ENCODE data around the gene DNASE2.

DNASE2 gene

DNA sequence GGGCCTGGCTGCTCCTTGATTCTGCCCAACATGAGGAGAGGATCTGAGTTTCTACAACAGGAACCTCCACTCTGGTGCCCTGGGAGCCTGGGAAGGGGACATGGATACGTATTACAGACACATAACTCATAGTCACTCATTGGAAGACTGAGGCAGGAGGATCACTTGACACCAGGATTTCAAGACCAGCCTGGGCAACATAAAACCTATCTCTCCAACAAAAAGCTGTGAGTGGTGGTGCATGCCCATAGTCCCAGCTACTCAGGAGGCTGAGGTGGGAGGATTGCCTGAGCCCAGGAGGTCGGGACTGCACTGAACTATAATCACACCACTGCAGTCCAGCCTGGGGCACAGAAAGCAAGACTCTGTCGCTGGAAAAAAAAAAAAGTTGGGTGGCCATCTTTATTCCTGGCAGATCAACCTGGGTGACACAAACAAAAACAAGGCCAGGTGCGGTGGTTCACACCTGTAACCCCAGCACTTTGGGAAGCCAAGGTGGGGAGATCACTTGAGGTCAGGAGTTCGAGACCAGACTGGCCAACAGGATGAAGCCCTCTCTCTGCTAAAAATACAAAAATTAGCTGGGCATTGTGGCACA lies 6.9 kb upstream of the DNASE2 start:
- POLR2A ChIA-PET: no interaction called here
- DNase-seq (ENCODE audit: low read depth, low spot score): no peak
- CTCF ChIA-PET: interaction anchor here (0.6 kb wide), 1 partner anchor 75 kb away, joined by 3 read pairs; no protein-coding TSS in a partner anchor
- TF ChIP-seq, protein P1, sequence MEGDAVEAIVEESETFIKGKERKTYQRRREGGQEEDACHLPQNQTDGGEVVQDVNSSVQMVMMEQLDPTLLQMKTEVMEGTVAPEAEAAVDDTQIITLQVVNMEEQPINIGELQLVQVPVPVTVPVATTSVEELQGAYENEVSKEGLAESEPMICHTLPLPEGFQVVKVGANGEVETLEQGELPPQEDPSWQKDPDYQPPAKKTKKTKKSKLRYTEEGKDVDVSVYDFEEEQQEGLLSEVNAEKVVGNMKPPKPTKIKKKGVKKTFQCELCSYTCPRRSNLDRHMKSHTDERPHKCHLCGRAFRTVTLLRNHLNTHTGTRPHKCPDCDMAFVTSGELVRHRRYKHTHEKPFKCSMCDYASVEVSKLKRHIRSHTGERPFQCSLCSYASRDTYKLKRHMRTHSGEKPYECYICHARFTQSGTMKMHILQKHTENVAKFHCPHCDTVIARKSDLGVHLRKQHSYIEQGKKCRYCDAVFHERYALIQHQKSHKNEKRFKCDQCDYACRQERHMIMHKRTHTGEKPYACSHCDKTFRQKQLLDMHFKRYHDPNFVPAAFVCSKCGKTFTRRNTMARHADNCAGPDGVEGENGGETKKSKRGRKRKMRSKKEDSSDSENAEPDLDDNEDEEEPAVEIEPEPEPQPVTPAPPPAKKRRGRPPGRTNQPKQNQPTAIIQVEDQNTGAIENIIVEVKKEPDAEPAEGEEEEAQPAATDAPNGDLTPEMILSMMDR (IDR thresholded peaks at IDR 0.05; ENCODE audit: insufficient read depth, low read length, missing control alignments): no peak
- no peak overlapping the region for H3K4me3 ChIP-seq (ENCODE audit: low read depth, low read length)

DNA sequence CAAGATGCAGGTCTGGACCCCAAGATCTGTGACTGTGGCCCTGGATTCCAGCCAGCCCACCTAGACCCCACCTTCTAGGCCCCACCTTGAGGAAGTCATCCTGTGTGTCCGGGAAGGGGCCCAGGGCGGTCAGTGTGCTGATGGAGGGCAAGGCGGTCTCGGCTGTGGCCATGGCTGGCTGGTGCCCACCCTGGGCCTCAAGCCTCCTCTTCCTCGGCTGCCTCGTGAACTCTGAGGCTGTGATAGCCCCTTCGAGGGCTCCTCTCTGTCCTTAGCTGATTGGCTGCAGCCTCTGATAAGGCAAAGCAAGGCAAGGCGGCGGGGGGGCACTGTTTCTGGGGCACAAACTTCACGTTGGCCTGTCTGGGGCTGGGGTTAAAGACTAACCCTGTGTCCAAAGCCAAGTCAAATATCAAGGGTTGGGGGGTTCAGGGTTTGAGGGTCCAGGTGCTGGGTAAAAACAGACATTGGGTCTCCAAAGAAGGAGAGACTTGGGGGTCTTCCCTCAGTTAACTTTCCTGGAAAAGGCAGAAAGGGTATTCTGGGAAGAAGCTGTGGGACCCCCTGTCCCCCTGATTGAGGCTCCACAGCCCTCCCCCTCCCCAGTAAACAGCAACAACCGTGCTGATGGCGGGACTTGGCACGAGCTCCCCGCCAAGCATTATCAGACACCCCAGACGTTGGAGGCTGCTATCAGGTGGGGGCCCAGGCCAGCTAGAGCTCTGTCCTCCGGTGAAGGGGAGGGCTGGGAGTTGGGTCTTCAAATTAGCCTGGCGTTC lies 5.9 kb upstream of the DNASE2 start, which contains the start of gene KLF1:
TSS of gene KLF1 (minus strand) at position 233 of the 779 bp plus-strand sequence. CDS start at position 172, 61 bp downstream.
- TF ChIP-seq, protein P1 (IDR thresholded peaks at IDR 0.05; ENCODE audit: insufficient read depth, low read length, missing control alignments): no peak
- no peak for DNase-seq (ENCODE audit: low read depth, low spot score)
- ChIA-PET CTCF (interaction anchor here (0.9 to 3.6 kb wide), 3 partner anchors 12 to 121 kb away, joined by 3 to 21 read pairs (median 3); no protein-coding TSS in a partner anchor), POLR2A (no interaction called here)
- H3K4me3 ChIP-seq (ENCODE audit: low read depth, low read length): no peak within 1 kb of the TSS

DNA sequence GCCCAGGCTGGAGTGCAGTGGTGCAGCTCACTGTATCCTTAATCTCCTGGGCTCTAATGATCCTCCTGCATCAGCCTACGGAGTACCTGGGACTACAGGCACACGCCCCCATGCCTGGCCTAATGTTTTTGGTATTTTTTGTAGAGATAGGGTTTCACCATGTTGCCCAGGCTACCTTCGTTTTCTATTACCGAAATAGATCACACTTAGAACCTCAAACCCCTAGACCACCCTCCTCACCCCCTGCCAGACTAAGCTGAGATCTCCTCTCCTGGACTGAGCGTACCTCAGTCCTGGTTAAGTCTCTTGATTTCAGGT lies 5.4 kb upstream of the DNASE2 start:
- no peak for DNase-seq (ENCODE audit: low read depth, low spot score)
- CTCF ChIA-PET: interaction anchor here (0.6 to 3.6 kb wide), 4 partner anchors 12 to 158 kb away, joined by 3 to 21 read pairs (median 3); no protein-coding TSS in a partner anchor
- POLR2A ChIA-PET: no interaction called here
- no peak overlapping the region for H3K4me3 ChIP-seq (ENCODE audit: low read depth, low read length)
- TF ChIP-seq, protein P1 (IDR thresholded peaks at IDR 0.05; ENCODE audit: insufficient read depth, low read length, missing control alignments): no peak

DNA sequence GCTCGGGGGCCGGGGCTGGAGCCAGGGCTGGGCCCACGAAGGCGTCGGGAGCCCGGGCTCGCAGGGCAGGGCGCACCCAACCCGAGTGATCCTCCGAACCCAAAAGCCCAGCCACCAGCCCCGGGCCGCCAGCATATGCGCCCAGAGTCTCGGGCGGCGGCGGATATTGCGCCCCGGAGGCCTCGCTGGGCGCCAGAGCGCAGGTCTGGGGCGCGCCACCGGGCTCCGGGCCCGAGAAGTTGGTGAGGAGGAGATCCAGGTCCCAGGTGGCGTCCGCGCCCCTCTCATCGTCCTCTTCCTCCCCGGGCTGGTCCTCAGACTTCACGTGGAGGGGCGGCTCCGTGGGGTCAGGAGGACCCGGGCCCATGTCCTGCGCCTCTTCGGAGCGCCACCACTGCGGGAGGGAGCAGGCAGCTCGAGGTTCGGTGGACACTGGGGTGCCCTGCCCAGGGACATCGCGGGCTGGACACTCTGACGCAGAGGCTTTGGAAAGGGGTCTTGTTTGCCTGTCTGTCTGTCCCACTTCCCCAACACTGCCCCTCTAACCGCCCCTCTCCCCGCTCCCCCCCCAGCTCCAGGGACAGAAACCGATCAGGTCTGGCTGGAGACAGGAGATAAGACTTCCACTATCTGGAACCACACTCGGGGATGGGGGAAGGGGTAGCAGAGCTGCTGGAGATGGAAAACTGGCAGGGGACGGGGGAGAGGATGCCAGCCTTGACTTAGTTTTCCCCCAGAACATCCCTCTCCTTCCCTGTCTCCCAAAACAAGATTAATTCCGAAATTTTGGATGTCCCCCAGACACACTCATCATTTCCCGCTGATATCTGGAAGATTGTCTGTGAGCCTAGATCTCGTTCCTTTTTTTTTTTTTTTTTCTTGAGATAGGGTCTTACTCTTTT lies 4.8 kb upstream of the DNASE2 start:
- DNase-seq (ENCODE audit: low read depth, low spot score): no peak
- ChIA-PET POLR2A (no interaction called here), CTCF (interaction anchor here (0.6 to 3.6 kb wide), 5 partner anchors 79 to 157 kb away, joined by 3 to 21 read pairs (median 3); no protein-coding TSS in a partner anchor)
- TF ChIP-seq, protein P1 (IDR thresholded peaks at IDR 0.05; ENCODE audit: insufficient read depth, low read length, missing control alignments): no peak
- peak overlapping the region; percentile 8; the same call in 1 of the 2 replicates for H3K4me3 ChIP-seq (ENCODE audit: low read depth, low read length)

DNA sequence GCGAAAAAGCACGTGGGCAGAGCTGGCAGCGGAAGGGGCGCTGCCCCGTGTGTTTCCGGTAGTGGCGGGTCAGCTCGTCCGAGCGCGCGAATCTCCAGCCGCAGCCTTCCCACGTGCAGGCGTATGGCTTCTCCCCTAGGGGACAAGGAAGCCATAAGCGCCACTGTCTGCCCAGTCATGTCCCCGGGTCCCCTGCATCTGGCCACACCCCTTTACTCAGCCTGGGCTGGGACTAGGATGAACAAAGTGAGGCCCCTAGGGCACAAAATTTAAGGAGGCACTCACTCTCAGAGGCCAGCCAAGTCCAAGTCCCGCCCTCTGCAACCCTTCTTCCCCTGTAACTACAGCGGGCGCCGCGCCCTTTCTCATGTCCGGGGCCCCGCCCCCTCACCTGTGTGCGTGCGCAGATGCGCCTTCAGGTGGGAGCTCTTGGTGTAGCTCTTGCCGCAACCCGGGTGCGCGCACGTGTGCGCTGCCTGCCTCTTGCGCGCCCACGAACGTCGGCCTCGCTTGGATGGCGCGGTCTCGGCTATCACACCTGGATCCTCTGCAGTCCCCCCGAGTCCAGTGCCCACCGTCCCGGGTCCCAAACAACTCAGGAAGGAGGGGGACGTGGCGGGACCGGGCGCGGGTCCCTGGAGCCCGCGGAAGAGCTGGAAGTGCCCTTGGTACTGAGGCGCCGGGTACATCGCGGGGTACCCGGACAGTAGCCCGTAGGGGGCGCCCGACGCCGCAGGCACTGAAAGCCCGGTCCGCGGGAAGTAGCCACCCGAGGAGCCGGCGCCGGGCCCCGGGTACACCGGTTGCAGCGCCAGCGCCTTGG lies 3.9 kb upstream of the DNASE2 start:
- TF ChIP-seq, protein P1 (IDR thresholded peaks at IDR 0.05; ENCODE audit: insufficient read depth, low read length, missing control alignments): peak; percentile 59
- POLR2A ChIA-PET: interaction anchor here (0.9 kb wide), 1 partner anchor 12 kb away, joined by 3 read pairs; no protein-coding TSS in a partner anchor
- peak overlapping the region; percentile 25 for H3K4me3 ChIP-seq (ENCODE audit: low read depth, low read length)
- no peak for DNase-seq (ENCODE audit: low read depth, low spot score)
- CTCF ChIA-PET: interaction anchor here (0.6 to 3.6 kb wide), 4 partner anchors 14 to 126 kb away, joined by 3 to 21 read pairs (median 4); no protein-coding TSS in a partner anchor
